BJ (cell line): Measurements from ENCODE around the gene TACR2. TPM values are rescaled to one million over a fixed set of nuclear protein-coding genes. Genes with fewer than 3 reads are reported as not detected.

Source experiments
- CTCF ChIA-PET: fragments of 350-600 bp; formaldehyde crosslinking; extraction: SDS; loops from one replicate; lab custom pipeline; 2021; ENCODE audit warnings: antibody characterized with exemption, inconsistent platforms; lab: Yijun Ruan, JAX
- POLR2A ChIA-PET: fragments of 300-600 bp; sonication (Branson Sonifier 250); formaldehyde crosslinking; extraction: SDS; loops from one replicate; lab custom pipeline; 2021; ENCODE audit warnings: antibody characterized with exemption; lab: Charles Lee
- DNase-seq: peaks from one replicate; pipeline ENCODE4 v3.0.0-alpha.2; 2011; ENCODE audit warnings: low read depth
- H3K27me3 ChIP-seq: 2 replicates; pipeline ENCODE4 v1.6.0; 2011; ENCODE audit warnings: low read length; ENCODE audit not compliant: control insufficient read depth, insufficient read depth
- H3K36me3 ChIP-seq: 2 replicates; pipeline ENCODE4 v1.5.1; 2011; ENCODE audit warnings: low read length; ENCODE audit not compliant: control insufficient read depth, insufficient read depth
- H3K4me3 ChIP-seq: 2 replicates; pipeline ENCODE4 v1.5.1; 2011; ENCODE audit warnings: low read depth, mild to moderate bottlenecking, control low read depth, low read length
- polyA plus RNA-seq: library from polyadenylated mRNA; depleted of rRNA; stranded (reverse); fragments of >200 nt; gene quantifications from 2 replicates; pipeline ENCODE4 v1.2.3, GENCODE V29; 2011
- TF ChIP-seq, protein P1 (sequence below): IDR thresholded peaks from 2 replicates; pipeline ENCODE4 v1.5.1; 2011; ENCODE audit warnings: low read depth, mild to moderate bottlenecking, control low read depth, inconsistent platforms, low read length, moderate library complexity; ENCODE audit not compliant: insufficient read depth

Gene TACR2
- polyA plus RNA-seq, 1 experiment, result 0.09 TPM

DNA sequence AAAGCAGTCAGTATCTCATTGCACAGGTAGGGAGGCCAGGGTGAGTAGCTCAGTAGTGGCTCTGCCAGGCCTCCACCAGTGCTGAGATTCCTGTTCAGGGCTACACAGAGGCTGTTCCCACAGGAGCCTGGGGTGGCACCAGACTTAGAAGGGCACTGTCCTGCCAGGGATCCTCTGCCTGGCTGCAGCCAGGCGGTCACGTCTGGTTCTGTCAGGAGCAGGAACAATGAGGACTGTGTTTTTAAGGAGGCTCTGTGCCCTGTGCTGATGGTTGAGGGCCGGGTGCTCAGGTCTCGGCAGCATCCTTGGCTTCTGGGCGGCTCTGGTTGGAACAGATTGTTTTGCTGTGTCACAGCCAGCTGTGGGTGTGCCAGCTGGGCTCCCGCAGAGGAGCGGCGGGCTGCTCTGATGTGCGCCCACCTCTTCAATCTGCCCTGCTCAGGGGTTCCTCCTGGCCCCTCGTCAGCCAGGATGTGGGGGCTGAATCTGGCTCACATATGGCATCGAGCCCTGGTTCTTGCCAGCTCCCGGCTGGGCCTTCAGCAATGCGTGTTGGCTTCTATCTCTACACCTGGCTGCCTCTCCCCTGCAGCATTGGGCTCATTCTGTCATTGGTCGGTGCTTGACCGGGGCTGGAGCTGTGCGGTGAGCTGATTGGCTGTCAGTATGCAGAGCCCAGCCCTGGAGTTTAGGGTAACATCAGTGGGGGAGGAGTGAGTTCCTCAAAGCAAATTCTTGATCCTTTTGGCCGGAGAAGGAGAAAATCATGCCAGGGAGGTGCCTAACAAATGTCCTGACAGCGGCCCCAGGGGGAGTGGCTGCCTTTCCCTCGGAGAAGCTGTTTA, 41.2 kb downstream of the TACR2 start:
- CTCF ChIA-PET, result interaction anchor here (0.7 to 1.5 kb wide), 5 partner anchors 12 to 139 kb away, joined by 3 to 6 read pairs (median 3); no protein-coding TSS in a partner anchor
- POLR2A ChIA-PET, result interaction anchor here (0.6 kb wide), 1 partner anchor 53 kb away, joined by 6 read pairs; no protein-coding TSS in a partner anchor
- Histone ChIP-seq H3K36me3 (peaks cover 22% of the 10 kb centered on the region), H3K27me3 (no peaks in the 10 kb centered on the region), H3K4me3 (no peak overlapping the region)
- no peak for DNase-seq
- TF ChIP-seq, protein P1, sequence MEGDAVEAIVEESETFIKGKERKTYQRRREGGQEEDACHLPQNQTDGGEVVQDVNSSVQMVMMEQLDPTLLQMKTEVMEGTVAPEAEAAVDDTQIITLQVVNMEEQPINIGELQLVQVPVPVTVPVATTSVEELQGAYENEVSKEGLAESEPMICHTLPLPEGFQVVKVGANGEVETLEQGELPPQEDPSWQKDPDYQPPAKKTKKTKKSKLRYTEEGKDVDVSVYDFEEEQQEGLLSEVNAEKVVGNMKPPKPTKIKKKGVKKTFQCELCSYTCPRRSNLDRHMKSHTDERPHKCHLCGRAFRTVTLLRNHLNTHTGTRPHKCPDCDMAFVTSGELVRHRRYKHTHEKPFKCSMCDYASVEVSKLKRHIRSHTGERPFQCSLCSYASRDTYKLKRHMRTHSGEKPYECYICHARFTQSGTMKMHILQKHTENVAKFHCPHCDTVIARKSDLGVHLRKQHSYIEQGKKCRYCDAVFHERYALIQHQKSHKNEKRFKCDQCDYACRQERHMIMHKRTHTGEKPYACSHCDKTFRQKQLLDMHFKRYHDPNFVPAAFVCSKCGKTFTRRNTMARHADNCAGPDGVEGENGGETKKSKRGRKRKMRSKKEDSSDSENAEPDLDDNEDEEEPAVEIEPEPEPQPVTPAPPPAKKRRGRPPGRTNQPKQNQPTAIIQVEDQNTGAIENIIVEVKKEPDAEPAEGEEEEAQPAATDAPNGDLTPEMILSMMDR, result no peak

DNA sequence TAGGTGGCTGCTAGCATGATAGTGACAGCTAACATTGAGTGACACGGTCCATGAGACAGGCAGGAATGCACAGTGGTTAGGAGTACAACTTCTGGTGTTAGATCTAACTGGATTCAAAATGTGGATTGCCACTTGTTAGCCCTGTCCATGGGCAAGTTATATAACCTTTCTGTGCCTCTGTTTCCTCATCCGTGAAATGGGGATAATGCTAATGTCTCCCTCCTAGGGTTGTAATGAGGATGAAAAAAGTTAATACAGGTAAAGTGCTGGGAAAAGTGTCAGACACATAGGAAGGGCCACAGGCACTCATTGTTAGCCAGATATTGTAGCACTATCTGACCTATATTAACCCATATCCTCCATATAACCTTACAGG, 41.8 kb downstream of the TACR2 start:
- Histone ChIP-seq H3K27me3 (no peaks in the 10 kb centered on the region), H3K36me3 (peaks cover 25% of the 10 kb centered on the region), H3K4me3 (no peak overlapping the region)
- no peak for DNase-seq
- POLR2A ChIA-PET, result no interaction called here
- CTCF ChIA-PET, result interaction anchor here (0.8 to 1.5 kb wide), 3 partner anchors 11 to 136 kb away, joined by 3 to 6 read pairs (median 3); no protein-coding TSS in a partner anchor
- TF ChIP-seq, protein P1, result no peak

DNA sequence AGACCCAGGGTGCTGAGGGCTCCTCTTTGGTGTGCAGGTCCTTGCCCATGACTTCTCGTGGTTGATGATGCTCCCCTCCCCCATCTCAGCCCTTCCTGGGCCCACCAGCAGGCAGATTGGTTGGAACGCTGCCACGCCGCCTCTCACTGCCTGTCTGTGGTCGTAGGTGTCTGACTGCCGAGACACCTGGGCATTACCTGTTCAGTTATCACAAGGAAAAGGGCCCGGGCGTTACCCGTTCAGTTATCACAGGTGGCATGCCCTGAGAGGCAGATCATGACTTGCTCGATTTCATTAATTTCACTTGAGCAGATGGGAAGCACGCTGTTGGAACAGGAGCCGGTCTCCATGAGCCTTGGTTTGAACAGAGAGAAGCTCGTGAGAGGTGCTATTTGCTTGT, 42.5 kb downstream of the TACR2 start:
- ChIA-PET POLR2A (no interaction called here), CTCF (no interaction called here)
- H3K4me3 ChIP-seq, result no peak overlapping the region
- no peaks in the 10 kb centered on the region for H3K27me3 ChIP-seq
- peaks cover 21% of the 10 kb centered on the region for H3K36me3 ChIP-seq
- TF ChIP-seq, protein P1, result no peak
- no peak for DNase-seq

DNA sequence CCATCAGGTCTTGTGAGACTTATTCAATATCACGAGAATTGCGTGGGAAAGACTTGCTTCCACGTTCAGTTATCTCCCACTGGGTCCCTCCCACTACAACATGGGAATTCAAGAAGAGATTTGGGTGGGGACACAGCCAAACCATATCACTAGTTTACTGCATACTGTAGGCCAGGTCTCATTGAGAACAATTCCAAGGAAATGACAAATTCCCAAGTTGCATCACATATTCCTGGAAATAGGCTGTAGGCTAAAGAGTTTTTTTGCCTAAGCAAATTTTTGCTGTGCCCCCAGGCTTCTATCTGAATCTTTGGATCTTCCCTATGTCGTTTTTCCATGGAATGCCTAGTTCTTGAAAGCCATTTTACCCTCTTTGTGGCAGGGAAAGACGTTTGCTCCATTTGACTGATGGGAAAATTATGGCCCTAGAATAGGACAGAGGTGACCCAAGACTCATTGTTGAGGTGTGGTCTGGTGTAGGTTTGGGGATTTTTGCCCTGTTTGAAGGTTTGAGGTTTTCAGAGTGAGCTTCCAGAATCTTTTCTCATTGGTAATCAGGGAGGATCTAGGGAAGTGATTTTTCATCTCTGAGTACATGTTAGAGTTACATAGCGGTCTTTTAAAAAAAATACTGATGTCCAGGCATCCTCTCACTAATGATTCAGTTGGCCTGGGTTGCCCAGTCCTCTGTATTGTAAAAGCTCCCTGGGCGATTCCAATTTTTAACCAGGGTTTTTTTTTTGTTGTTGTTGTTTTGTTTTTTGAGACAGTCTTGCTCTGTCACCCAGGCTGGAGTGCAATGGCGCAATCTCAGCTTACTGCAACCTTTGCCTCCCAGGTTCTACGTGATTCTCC, 44.4 kb downstream of the TACR2 start:
- ChIA-PET POLR2A (no interaction called here), CTCF (interaction anchor here (0.6 to 1.8 kb wide), 2 partner anchors 10 to 18 kb away, joined by 3 to 4 read pairs; no protein-coding TSS in a partner anchor)
- Histone ChIP-seq H3K36me3 (peaks cover 22% of the 10 kb centered on the region), H3K4me3 (no peak overlapping the region), H3K27me3 (no peaks in the 10 kb centered on the region)
- TF ChIP-seq, protein P1, result no peak
- peak; percentile 28 for DNase-seq
